ENCODE data around the gene TSPAN3.

GRCh38 chr15:77021088-77021481 is 49.8 kb downstream of the TSPAN3 start:
- no peak for TF ChIP-seq CTCF (IDR thresholded peaks at IDR 0.05)
- TF ChIP-seq POLR2AphosphoS5 (IDR thresholded peaks at IDR 0.05; ENCODE audit: insufficient read depth in 1 of 2, low read depth in 1 of 2), result no peak

Data from vagina (tissue), 2 donors.